H1 (cell line): Measurements from ENCODE around the gene HIVEP2. TPM values are rescaled to one million over a fixed set of nuclear protein-coding genes. Genes with fewer than 3 reads are reported as not detected.

Source experiments
- BCL11A ChIP-seq, 2 experiments: IDR thresholded peaks; one replicate each; pipeline ENCODE4 v1.6.1; 2011; ENCODE audit warnings: low read depth in 2 of 2, low read length in 2 of 2, mild to moderate bottlenecking in 2 of 2
- GTF2F1 ChIP-seq: IDR thresholded peaks from 2 replicates; pipeline ENCODE4 v1.6.1; 2012; ENCODE audit warnings: low read depth, low read length, improper control_type of control experiment, borderline replicate concordance
- RAD21 ChIP-seq, 2 experiments: IDR thresholded peaks in 1 of 2; conservative IDR thresholded peaks in 1 of 2; 2 replicates each; pipeline ENCODE4 v1.6.1; 2011; ENCODE audit warnings: low read depth in 2 of 2, low read length in 2 of 2, improper control_type of control experiment in 1 of 2, inconsistent platforms in 1 of 2, mild to moderate bottlenecking in 1 of 2, moderate library complexity in 1 of 2
- polyA plus RNA-seq, 7 experiments: library from polyadenylated mRNA; depleted of rRNA in 3 of 7; stranded (reverse) in 5 of 7; unstranded in 2 of 7; fragments of >200 nt in 5 of 7; fragments of 200-250 nt in 2 of 7; gene quantifications; 1 replicate in 5 of 7; 2 replicates in 1 of 7; 4 replicates in 1 of 7; pipeline versions ENCODE4 v1.2.1 to v1.2.3, GENCODE V29; 2011 to 2013; ENCODE audit warnings: missing spikeins in 2 of 7, mixed read lengths in 2 of 7
- total RNA-seq: library from RNA; stranded (reverse); fragmentation: NEBNext Ultra II Directional; extraction: Animal tissue kit (Norgen Biotek cat#: 25700); gene quantifications from 2 replicates; pipeline ENCODE4 v1.2.1, GENCODE V29; 2021
- TF ChIP-seq, protein P1 (sequence below): IDR thresholded peaks from 2 replicates; pipeline ENCODE4 v1.6.1; 2011; ENCODE audit warnings: low read depth, mild to moderate bottlenecking, low read length; ENCODE audit not compliant: insufficient read depth

HIVEP2 gene
- total and polyA plus RNA-seq, 2 of the 8 experiments (the other 6 are each of a cell fraction or from before 2014, with no cell fraction given) = 2.2 to 6.1 TPM

DNA sequence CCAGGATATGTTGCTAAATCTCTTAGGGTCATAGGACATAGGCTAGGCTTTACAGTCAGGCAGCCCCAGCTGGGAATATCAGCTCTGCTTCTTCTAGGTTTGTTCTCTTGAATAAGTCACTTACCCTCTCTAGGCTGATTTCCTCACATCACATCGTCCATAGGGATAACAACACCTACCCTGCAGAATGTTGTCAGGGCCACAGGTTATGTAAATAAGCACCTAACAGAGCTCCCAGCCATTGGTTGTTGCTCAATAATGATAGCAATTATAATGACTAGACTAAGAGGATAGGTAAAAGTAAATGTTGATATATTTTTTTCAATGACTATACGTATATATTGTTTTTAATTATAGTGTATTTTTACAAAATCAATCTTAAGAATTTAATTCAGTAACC lies 135.0 kb downstream of the HIVEP2 start (continued):
- TF ChIP-seq GTF2F1 = no peak
- no peak for TF ChIP-seq RAD21 (IDR thresholded peaks at IDR 0.05 in 1 of 2, conservative IDR thresholded peaks at IDR 0.05 in 1 of 2; ENCODE audit: low read depth in 2 of 2, low read length in 2 of 2)
- TF ChIP-seq, protein P1, sequence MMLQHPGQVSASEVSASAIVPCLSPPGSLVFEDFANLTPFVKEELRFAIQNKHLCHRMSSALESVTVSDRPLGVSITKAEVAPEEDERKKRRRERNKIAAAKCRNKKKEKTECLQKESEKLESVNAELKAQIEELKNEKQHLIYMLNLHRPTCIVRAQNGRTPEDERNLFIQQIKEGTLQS = no peak
- no peak for TF ChIP-seq BCL11A (IDR thresholded peaks at IDR 0.05; ENCODE audit: low read depth in 2 of 2, low read length in 2 of 2)
